ENCODE data around the gene BCR.

BCR gene

GRCh38 chr22:23202812-23203451 is 22.6 kb downstream of the BCR start:
- DNase-seq = no peak

- peak in 1 of 2 experiments; percentile 77 for DNase-seq
Measured at GRCh38 chr22:23203452-23204124, 23.3 kb downstream of the BCR start.

GRCh38 chr22:23204125-23204488 is 23.8 kb downstream of the BCR start:
- DNase-seq = peak in 1 of 2 experiments; percentile 66

GRCh38 chr22:23204541-23205157 is 24.3 kb downstream of the BCR start:
- peak; percentile 72 to 94 for DNase-seq

GRCh38 chr22:23205339-23206049 is 25.2 kb downstream of the BCR start:
- DNase-seq = peak in 1 of 2 experiments; percentile 59

- no peak for DNase-seq
Measured at GRCh38 chr22:23206915-23207314, 26.6 kb downstream of the BCR start.

GRCh38 chr22:23207729-23208393 is 27.6 kb downstream of the BCR start:
- peak in 1 of 2 experiments; percentile 61 for DNase-seq

GRCh38 chr22:23210428-23211170 is 30.3 kb downstream of the BCR start:
- no peak for DNase-seq

- DNase-seq = no peak
Measured at GRCh38 chr22:23211622-23212021, 31.3 kb downstream of the BCR start.

GRCh38 chr22:23212061-23213021 is 32.0 kb downstream of the BCR start:
- DNase-seq = peak; percentile 53 to 78

GRCh38 chr22:23213022-23213555 is 32.8 kb downstream of the BCR start:
- no peak for DNase-seq

- DNase-seq = no peak
Measured at GRCh38 chr22:23213581-23214334, 33.4 kb downstream of the BCR start.

GRCh38 chr22:23214398-23214797 is 34.1 kb downstream of the BCR start:
- DNase-seq = no peak

- DNase-seq = no peak
Measured at GRCh38 chr22:23215294-23216241, 35.3 kb downstream of the BCR start.

GRCh38 chr22:23216461-23217170 is 36.3 kb downstream of the BCR start:
- no peak for DNase-seq

- DNase-seq = no peak
Measured at GRCh38 chr22:23217171-23218052, 37.1 kb downstream of the BCR start.
